GM19035 (cell line): ENCODE results near the gene PDIA2.

Experiments
- ATAC-seq: cut with Tn5 transposase; IDR thresholded peaks from one replicate; pipeline ENCODE4 v1.9.1; 2021; ENCODE audit not compliant: unreplicated experiment

PDIA2 gene

GRCh38 chr16:296806-297510 lies 14.0 kb downstream of the PDIA2 start:
- no peak for ATAC-seq

- ATAC-seq, result no peak
These were observed 14.9 kb downstream of the PDIA2 start for GRCh38 chr16:297832-298231.

GRCh38 chr16:301235-301634 lies 18.3 kb downstream of the PDIA2 start:
- no peak for ATAC-seq

GRCh38 chr16:301950-302349 lies 19.0 kb downstream of the PDIA2 start:
- ATAC-seq, result no peak

GRCh38 chr16:303760-304505 lies 21.0 kb downstream of the PDIA2 start:
- ATAC-seq, result no peak

- no peak for ATAC-seq
These were observed 23.1 kb downstream of the PDIA2 start for GRCh38 chr16:305916-306626.

- ATAC-seq, result no peak
These were observed 24.0 kb downstream of the PDIA2 start for GRCh38 chr16:306911-307370.

GRCh38 chr16:307691-308312 lies 24.8 kb downstream of the PDIA2 start:
- ATAC-seq, result no peak

GRCh38 chr16:309476-309875 lies 26.5 kb downstream of the PDIA2 start:
- no peak for ATAC-seq

- no peak for ATAC-seq
These were observed 28.8 kb downstream of the PDIA2 start for GRCh38 chr16:311725-312124.

- ATAC-seq, result no peak
These were observed 31.4 kb downstream of the PDIA2 start for GRCh38 chr16:314351-314750.

GRCh38 chr16:314795-315299 lies 31.9 kb downstream of the PDIA2 start:
- ATAC-seq, result no peak

GRCh38 chr16:316741-317464 lies 33.9 kb downstream of the PDIA2 start:
- no peak for ATAC-seq

- no peak for ATAC-seq
These were observed 34.6 kb downstream of the PDIA2 start for GRCh38 chr16:317583-317982.

GRCh38 chr16:318628-319027 lies 35.7 kb downstream of the PDIA2 start:
- ATAC-seq, result no peak

- ATAC-seq, result no peak
These were observed 37.2 kb downstream of the PDIA2 start for GRCh38 chr16:320206-320605.

- ATAC-seq, result no peak
These were observed 38.6 kb downstream of the PDIA2 start for GRCh38 chr16:321532-321931.

- ATAC-seq, result no peak
These were observed 39.6 kb downstream of the PDIA2 start for GRCh38 chr16:322476-323143.

- ATAC-seq, result no peak
These were observed 41.2 kb downstream of the PDIA2 start for GRCh38 chr16:324201-324450.
